Skeletal muscle satellite cell (primary cell): ENCODE results near the gene FAXC.
"Not testable (repeated sequence)": the region's sequence is repeated elsewhere in the genome, so short reads cannot be mapped to it uniquely, and the experiment has no call there.

Source experiments
- H3K27me3 ChIP-seq: 2 replicates; pipeline ENCODE4 v1.7.0; 2013; ENCODE audit warnings: low read length; ENCODE audit not compliant: control insufficient read depth, insufficient read depth
- H3K36me3 ChIP-seq: 2 replicates; pipeline ENCODE4 v1.7.0; 2013; ENCODE audit warnings: mild to moderate bottlenecking, control low read depth, low read length; ENCODE audit not compliant: insufficient read depth
- H3K4me1 ChIP-seq: 2 replicates; pipeline ENCODE4 v1.7.0; 2013; ENCODE audit warnings: low read length; ENCODE audit not compliant: control insufficient read depth, insufficient read depth
- H3K4me2 ChIP-seq: 2 replicates; pipeline ENCODE4 v1.7.0; 2013; ENCODE audit warnings: mild to moderate bottlenecking, low read length
- H3K4me3 ChIP-seq: 2 replicates; pipeline ENCODE4 v1.7.0; 2013; ENCODE audit warnings: low read length
- H3K9ac ChIP-seq: 2 replicates; pipeline ENCODE4 v1.7.0; 2013; ENCODE audit warnings: mild to moderate bottlenecking, low read depth, low read length, moderate library complexity
- H3K9me3 ChIP-seq: replicated peaks from 2 replicates; pipeline ENCODE4 v1.7.0; 2013; ENCODE audit warnings: mild to moderate bottlenecking, control low read depth, low read length

Gene FAXC

GRCh38 chr6:99276747-99277146, 72.7 kb downstream of the FAXC start:
- no peak overlapping the region for H3K4me2 ChIP-seq
- H3K9me3 ChIP-seq = no peaks in the 10 kb centered on the region
- no peak overlapping the region for H3K9ac ChIP-seq
- no peaks in the 10 kb centered on the region for H3K27me3 ChIP-seq
- H3K4me3 ChIP-seq = no peak overlapping the region
- H3K36me3 ChIP-seq = no peaks in the 10 kb centered on the region
- no peaks in the 10 kb centered on the region for H3K4me1 ChIP-seq

- no peaks in the 10 kb centered on the region for H3K27me3 ChIP-seq
- H3K4me3 ChIP-seq = no peak overlapping the region
- H3K9me3 ChIP-seq = no peaks in the 10 kb centered on the region
- H3K9ac ChIP-seq = no peak overlapping the region
- no peak overlapping the region for H3K4me2 ChIP-seq
- no peaks in the 10 kb centered on the region for H3K36me3 ChIP-seq
- no peaks in the 10 kb centered on the region for H3K4me1 ChIP-seq
Observed at GRCh38 chr6:99270826-99271225, 78.6 kb downstream of the FAXC start.

- H3K4me3 ChIP-seq = no peak overlapping the region
- H3K4me2 ChIP-seq = no peak overlapping the region
- no peak overlapping the region for H3K9ac ChIP-seq
- H3K9me3 ChIP-seq = no peaks in the 10 kb centered on the region
- H3K4me1 ChIP-seq = no peaks in the 10 kb centered on the region
- no peaks in the 10 kb centered on the region for H3K36me3 ChIP-seq
- no peaks in the 10 kb centered on the region for H3K27me3 ChIP-seq
Observed at GRCh38 chr6:99270030-99270429, 79.4 kb downstream of the FAXC start.

- H3K4me2 ChIP-seq = no peak overlapping the region
- no peaks in the 10 kb centered on the region for H3K4me1 ChIP-seq
- no peaks in the 10 kb centered on the region for H3K9me3 ChIP-seq
- no peak overlapping the region for H3K4me3 ChIP-seq
- H3K36me3 ChIP-seq = no peaks in the 10 kb centered on the region
- H3K9ac ChIP-seq = no peak overlapping the region
- H3K27me3 ChIP-seq = no peaks in the 10 kb centered on the region
Observed at GRCh38 chr6:99269207-99269606, 80.3 kb downstream of the FAXC start.

- H3K4me3 ChIP-seq, H3K4me1 ChIP-seq, H3K36me3 ChIP-seq, H3K9ac ChIP-seq, H3K4me2 ChIP-seq, H3K9me3 ChIP-seq, H3K27me3 ChIP-seq: not testable (repeated sequence)
Observed at GRCh38 chr6:99266996-99267395, 82.5 kb downstream of the FAXC start.

GRCh38 chr6:99265447-99265846, 84.0 kb downstream of the FAXC start:
- not testable (repeated sequence) for H3K4me3 ChIP-seq, H3K4me1 ChIP-seq, H3K36me3 ChIP-seq, H3K9me3 ChIP-seq, H3K9ac ChIP-seq, H3K4me2 ChIP-seq, H3K27me3 ChIP-seq

GRCh38 chr6:99254616-99255550, 94.6 kb downstream of the FAXC start:
- no peak overlapping the region for H3K4me2 ChIP-seq
- H3K4me3 ChIP-seq = no peak overlapping the region
- H3K36me3 ChIP-seq = no peaks in the 10 kb centered on the region
- no peak overlapping the region for H3K9ac ChIP-seq
- peaks cover 4% of the 10 kb centered on the region for H3K27me3 ChIP-seq
- no peaks in the 10 kb centered on the region for H3K4me1 ChIP-seq
- no peaks in the 10 kb centered on the region for H3K9me3 ChIP-seq

- no peak overlapping the region for H3K4me2 ChIP-seq
- H3K4me3 ChIP-seq = no peak overlapping the region
- H3K27me3 ChIP-seq = peaks cover 4% of the 10 kb centered on the region
- H3K4me1 ChIP-seq = no peaks in the 10 kb centered on the region
- no peaks in the 10 kb centered on the region for H3K36me3 ChIP-seq
- H3K9me3 ChIP-seq = no peaks in the 10 kb centered on the region
- H3K9ac ChIP-seq = no peak overlapping the region
Observed at GRCh38 chr6:99253271-99253670, 96.2 kb downstream of the FAXC start.

- Histone ChIP-seq H3K4me2 (no peak overlapping the region), H3K4me1 (no peaks in the 10 kb centered on the region), H3K36me3 (no peaks in the 10 kb centered on the region), H3K4me3 (no peak overlapping the region), H3K27me3 (peaks cover 4% of the 10 kb centered on the region), H3K9ac (no peak overlapping the region), H3K9me3 (no peaks in the 10 kb centered on the region)
Observed at GRCh38 chr6:99252421-99252820, 97.1 kb downstream of the FAXC start.

- Histone ChIP-seq H3K9ac (no peak overlapping the region), H3K27me3 (peaks cover 4% of the 10 kb centered on the region), H3K36me3 (no peaks in the 10 kb centered on the region), H3K4me1 (no peaks in the 10 kb centered on the region), H3K9me3 (no peaks in the 10 kb centered on the region), H3K4me2 (no peak overlapping the region), H3K4me3 (no peak overlapping the region)
Observed at GRCh38 chr6:99250476-99250875, 99.0 kb downstream of the FAXC start.

GRCh38 chr6:99246602-99247001, 102.9 kb downstream of the FAXC start:
- no peak overlapping the region for H3K4me3 ChIP-seq

GRCh38 chr6:99241905-99242534, 107.5 kb downstream of the FAXC start:
- Histone ChIP-seq H3K4me3 (no peak overlapping the region), H3K4me2 (no peak overlapping the region), H3K4me1 (no peaks in the 10 kb centered on the region), H3K9ac (no peak overlapping the region), H3K36me3 (no peaks in the 10 kb centered on the region), H3K9me3 (no peaks in the 10 kb centered on the region), H3K27me3 (peaks cover 7% of the 10 kb centered on the region)

More at GRCh38 chr6:99246602-99247001, 102.9 kb downstream of the FAXC start:
- no peaks in the 10 kb centered on the region for H3K36me3 ChIP-seq
- H3K9me3 ChIP-seq = no peaks in the 10 kb centered on the region
- no peak overlapping the region for H3K4me2 ChIP-seq
- H3K9ac ChIP-seq = no peak overlapping the region
- H3K4me1 ChIP-seq = no peaks in the 10 kb centered on the region
- peaks cover 3% of the 10 kb centered on the region for H3K27me3 ChIP-seq
